Astrocyte (in vitro differentiated cells and primary cell): ENCODE measurements around the gene ZNF277. TPM values are rescaled to one million over a fixed set of nuclear protein-coding genes. Genes with fewer than 3 reads are reported as not detected.
A peak's percentile ranks its signal among the peaks of the same experiment; 100 is the strongest.
"Not testable (repeated sequence)": the region's sequence is repeated elsewhere in the genome, so short reads cannot be mapped to it uniquely, and the experiment has no call there.

Experiments
- DNase-seq: peaks from one replicate; pipeline ENCODE4 v3.0.0-alpha.2; 2010; ENCODE audit warnings: low read depth
- FAIRE-seq: peaks from 2 replicates; lab custom pipeline; 2011; peaks lifted over from hg19 to GRCh38; lab: Jason Lieb, UNC
- H2AFZ ChIP-seq: 2 replicates; pipeline ENCODE4 v1.6.0; 2012; ENCODE audit warnings: low read depth, low read length, inconsistent platforms
- H3K27ac ChIP-seq: 2 replicates; pipeline ENCODE4 v1.5.1; 2011; ENCODE audit warnings: low read depth, low read length, inconsistent platforms
- H3K27me3 ChIP-seq: 2 replicates; pipeline ENCODE4 v1.6.0; 2011; ENCODE audit warnings: low read length, inconsistent platforms; ENCODE audit not compliant: insufficient read depth
- H3K36me3 ChIP-seq: 2 replicates; pipeline ENCODE4 v1.5.1; 2011; ENCODE audit warnings: low read length, inconsistent platforms; ENCODE audit not compliant: insufficient read depth
- H3K4me1 ChIP-seq: 2 replicates; pipeline ENCODE4 v1.5.1; 2011; ENCODE audit warnings: low read length, inconsistent platforms; ENCODE audit not compliant: insufficient read depth
- H3K4me2 ChIP-seq: 2 replicates; pipeline ENCODE4 v1.6.0; 2012; ENCODE audit warnings: low read length, inconsistent platforms
- H3K4me3 ChIP-seq: 2 replicates; pipeline ENCODE4 v1.5.1; 2011; ENCODE audit warnings: low read depth, mild to moderate bottlenecking, low read length, inconsistent platforms; ENCODE audit not compliant: insufficient read depth
- H3K79me2 ChIP-seq: 2 replicates; pipeline ENCODE4 v1.6.0; 2012; ENCODE audit warnings: mild to moderate bottlenecking, low read length, inconsistent platforms; ENCODE audit not compliant: insufficient read depth
- H3K9ac ChIP-seq: 2 replicates; pipeline ENCODE4 v1.6.0; 2012; ENCODE audit warnings: mild to moderate bottlenecking, low read length, inconsistent platforms
- H3K9me3 ChIP-seq: 2 replicates; pipeline ENCODE4 v1.5.1; 2012; ENCODE audit warnings: low read depth, mild to moderate bottlenecking, low read length, inconsistent platforms; ENCODE audit not compliant: insufficient read depth
- H4K20me1 ChIP-seq: 2 replicates; pipeline ENCODE4 v1.6.0; 2012; ENCODE audit warnings: low read length, inconsistent platforms; ENCODE audit not compliant: insufficient read depth
- H3K27ac Mint-ChIP-seq: one replicate; pipeline ENCODE4 v1.8.0; 2021; ENCODE audit warnings: mild to moderate bottlenecking, mixed read lengths; ENCODE audit not compliant: unreplicated experiment
- H3K27me3 Mint-ChIP-seq: one replicate; pipeline ENCODE4 v1.8.0; 2021; ENCODE audit warnings: low read depth, mixed read lengths; ENCODE audit not compliant: unreplicated experiment
- H3K36me3 Mint-ChIP-seq: one replicate; pipeline ENCODE4 v1.8.0; 2021; ENCODE audit warnings: low read depth, mixed read lengths; ENCODE audit not compliant: unreplicated experiment
- H3K4me1 Mint-ChIP-seq: one replicate; pipeline ENCODE4 v1.8.0; 2021; ENCODE audit warnings: low read depth, mixed read lengths; ENCODE audit not compliant: unreplicated experiment
- H3K4me3 Mint-ChIP-seq: one replicate; pipeline ENCODE4 v1.8.0; 2021; ENCODE audit warnings: mild to moderate bottlenecking, moderate library complexity, mixed read lengths; ENCODE audit not compliant: unreplicated experiment
- H3K9me3 Mint-ChIP-seq: one replicate; pipeline ENCODE4 v1.8.0; 2021; ENCODE audit warnings: mild to moderate bottlenecking, mixed read lengths; ENCODE audit not compliant: unreplicated experiment
- CTCF ChIP-seq: IDR thresholded peaks from 2 replicates; pipeline ENCODE4 v1.5.1; 2011; ENCODE audit warnings: low read depth, mild to moderate bottlenecking, inconsistent platforms, low read length, moderate library complexity; ENCODE audit not compliant: insufficient read depth
- EZH2 ChIP-seq: IDR thresholded peaks from 2 replicates; pipeline ENCODE4 v1.6.1; 2012; ENCODE audit warnings: mild to moderate bottlenecking, low read length, inconsistent platforms; ENCODE audit not compliant: insufficient read depth
- total RNA-seq: library from RNA; stranded (reverse); gene quantifications from 2 replicates; pipeline ENCODE4 v1.2.1, GENCODE V29; 2021

Gene ZNF277
- total RNA-seq, 1 donor from 2014 or later: 23.0 TPM

DNA sequence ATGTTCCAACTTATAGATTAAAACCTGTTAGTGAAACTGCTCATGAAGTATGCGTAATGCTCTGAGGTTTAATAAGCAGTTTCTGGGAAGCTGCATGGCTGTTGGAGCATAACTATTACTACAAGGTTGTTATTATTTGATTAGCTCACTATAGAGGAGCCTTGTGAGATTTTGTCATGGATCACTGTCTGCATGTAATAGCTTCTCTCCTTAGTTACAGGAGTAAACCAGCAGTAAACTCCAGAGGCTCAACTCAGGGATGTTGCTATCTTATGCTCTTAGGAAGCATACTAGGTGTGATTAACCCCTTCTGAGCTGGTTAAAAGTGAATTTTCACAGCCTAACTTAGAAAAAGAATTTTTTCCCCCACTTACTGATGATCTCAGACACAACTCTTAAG is 180.1 kb downstream of the ZNF277 start:
- no peak for TF ChIP-seq EZH2
- TF ChIP-seq CTCF: no peak
- Mint-ChIP-seq H3K4me3 (no peak overlapping the region), H3K27ac (no peak overlapping the region), H3K27me3 (no peaks in the 10 kb centered on the region), H3K4me1 (peaks cover 4% of the 10 kb centered on the region), H3K36me3 (no peaks in the 10 kb centered on the region), H3K9me3 (no peaks in the 10 kb centered on the region)
- no peak overlapping the region for H3K4me3 ChIP-seq
- DNase-seq: no peak
- H3K9ac ChIP-seq: no peak overlapping the region
- H3K27ac ChIP-seq: no peak overlapping the region
- H2AFZ ChIP-seq: no peak overlapping the region
- H4K20me1 ChIP-seq: no peaks in the 10 kb centered on the region
- H3K79me2 ChIP-seq: no peaks in the 10 kb centered on the region
- H3K27me3 ChIP-seq: peaks cover 4% of the 10 kb centered on the region
- no peaks in the 10 kb centered on the region for H3K36me3 ChIP-seq
- H3K9me3 ChIP-seq: no peaks in the 10 kb centered on the region
- no peak for FAIRE-seq
- H3K4me2 ChIP-seq: no peak overlapping the region
- no peaks in the 10 kb centered on the region for H3K4me1 ChIP-seq

DNA sequence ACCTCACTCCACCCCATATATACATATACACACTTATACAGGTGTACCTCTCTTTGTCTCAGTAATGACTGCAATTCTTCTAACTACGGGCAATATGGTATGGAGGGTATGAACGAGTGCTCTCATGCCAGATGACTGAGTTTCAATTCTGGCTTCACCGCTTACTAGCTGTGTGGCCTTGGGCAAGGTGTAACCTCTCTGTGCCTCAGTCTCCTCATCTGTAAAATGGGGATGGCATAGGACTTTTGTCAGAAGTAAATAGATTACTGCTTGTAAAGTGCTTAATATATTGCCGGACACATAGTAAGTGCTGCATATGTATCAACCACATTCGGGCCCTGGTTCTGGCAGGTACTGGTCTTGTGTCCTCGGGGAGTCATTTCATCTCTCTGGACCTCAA is 183.7 kb downstream of the ZNF277 start:
- Histone ChIP-seq H3K79me2 (no peaks in the 10 kb centered on the region), H4K20me1 (no peaks in the 10 kb centered on the region), H3K36me3 (no peaks in the 10 kb centered on the region), H3K4me3 (no peak overlapping the region), H3K4me1 (peaks cover 5% of the 10 kb centered on the region), H3K27me3 (peaks cover 6% of the 10 kb centered on the region), H3K4me2 (no peak overlapping the region), H3K9ac (no peak overlapping the region), H3K9me3 (no peaks in the 10 kb centered on the region), H2AFZ (no peak overlapping the region), H3K27ac (no peak overlapping the region)
- Mint-ChIP-seq H3K27me3 (peaks cover 2% of the 10 kb centered on the region), H3K9me3 (no peaks in the 10 kb centered on the region), H3K36me3 (no peaks in the 10 kb centered on the region), H3K4me1 (no peaks in the 10 kb centered on the region), H3K4me3 (no peak overlapping the region), H3K27ac (no peak overlapping the region)
- DNase-seq: no peak
- no peak for FAIRE-seq
- TF ChIP-seq EZH2 (no peak), CTCF (no peak)

DNA sequence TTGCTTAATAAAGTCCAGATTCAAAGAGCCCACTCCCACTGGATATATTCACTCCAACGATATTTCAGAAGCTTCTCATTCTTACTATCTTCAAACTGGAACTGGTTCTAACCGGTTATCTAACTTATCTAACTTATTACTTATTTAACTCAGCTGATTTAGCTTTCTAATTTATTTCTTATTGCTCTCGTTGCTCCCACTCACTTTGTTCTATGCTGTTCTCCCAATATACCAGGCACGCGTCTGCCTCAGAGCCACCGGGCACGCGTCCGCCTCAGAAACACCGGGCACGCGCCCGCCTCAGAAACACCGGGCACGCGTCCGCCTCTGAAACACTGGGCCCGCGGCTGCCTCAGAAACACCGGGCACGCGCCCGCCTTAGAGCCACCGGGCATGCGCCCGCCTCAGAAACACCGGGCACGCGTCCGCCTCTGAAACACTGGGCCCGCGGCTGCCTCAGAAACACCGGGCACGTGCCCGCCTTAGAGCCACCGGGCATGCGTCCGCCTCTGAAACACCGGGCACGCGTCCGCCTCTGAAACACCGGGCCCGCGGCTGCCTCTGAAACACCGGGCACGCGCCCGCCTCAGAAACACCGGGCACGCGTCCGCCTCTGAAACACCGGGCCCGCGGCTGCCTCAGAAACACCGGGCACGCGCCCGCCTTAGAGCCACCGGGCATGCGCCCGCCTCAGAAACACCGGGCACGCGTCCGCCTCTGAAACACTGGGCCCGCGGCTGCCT is 184.8 kb downstream of the ZNF277 start:
- H3K27me3 Mint-ChIP-seq, H3K36me3 ChIP-seq, H3K4me1 ChIP-seq, H3K79me2 ChIP-seq, FAIRE-seq, H3K9me3 ChIP-seq, H3K27ac Mint-ChIP-seq, H3K4me1 Mint-ChIP-seq, H3K36me3 Mint-ChIP-seq, H3K9me3 Mint-ChIP-seq, H3K27me3 ChIP-seq, H4K20me1 ChIP-seq, H3K27ac ChIP-seq: not testable (repeated sequence)
- peak overlapping the region; percentile 75 for H3K4me3 ChIP-seq
- H3K4me3 Mint-ChIP-seq: peak overlapping the region; percentile 92
- peak overlapping the region; percentile 70 for H2AFZ ChIP-seq
- H3K9ac ChIP-seq: peak overlapping the region; percentile 74
- DNase-seq: peak; percentile 26
- peak overlapping the region; percentile 80 for H3K4me2 ChIP-seq

- peak overlapping the region; percentile 92 for H3K4me3 Mint-ChIP-seq
- peak overlapping the region; percentile 84 for H3K27ac Mint-ChIP-seq
- not testable (repeated sequence) for H3K79me2 ChIP-seq, H4K20me1 ChIP-seq, FAIRE-seq, H3K4me1 Mint-ChIP-seq, H3K9me3 Mint-ChIP-seq, H3K9me3 ChIP-seq, H3K36me3 Mint-ChIP-seq, H3K27me3 ChIP-seq, H3K4me1 ChIP-seq, H3K27me3 Mint-ChIP-seq, H3K36me3 ChIP-seq
- Histone ChIP-seq H3K27ac (peak overlapping the region; percentile 19), H3K4me2 (peak overlapping the region; percentile 80), H2AFZ (peak overlapping the region; percentile 70), H3K4me3 (peak overlapping the region; percentile 75), H3K9ac (peak overlapping the region; percentile 74)
- DNase-seq: peak; percentile 35
Observed at GRCh38 chr7:112391841-112392286, 185.4 kb downstream of the ZNF277 start.
